Amniotic stem cell (primary cell): Measurements from ENCODE around the gene ZRANB3.

Source experiments
- DNase-seq: peaks from one replicate; lab custom pipeline; 2025; lab: John Stamatoyannopoulos, UW

ZRANB3 gene

DNA sequence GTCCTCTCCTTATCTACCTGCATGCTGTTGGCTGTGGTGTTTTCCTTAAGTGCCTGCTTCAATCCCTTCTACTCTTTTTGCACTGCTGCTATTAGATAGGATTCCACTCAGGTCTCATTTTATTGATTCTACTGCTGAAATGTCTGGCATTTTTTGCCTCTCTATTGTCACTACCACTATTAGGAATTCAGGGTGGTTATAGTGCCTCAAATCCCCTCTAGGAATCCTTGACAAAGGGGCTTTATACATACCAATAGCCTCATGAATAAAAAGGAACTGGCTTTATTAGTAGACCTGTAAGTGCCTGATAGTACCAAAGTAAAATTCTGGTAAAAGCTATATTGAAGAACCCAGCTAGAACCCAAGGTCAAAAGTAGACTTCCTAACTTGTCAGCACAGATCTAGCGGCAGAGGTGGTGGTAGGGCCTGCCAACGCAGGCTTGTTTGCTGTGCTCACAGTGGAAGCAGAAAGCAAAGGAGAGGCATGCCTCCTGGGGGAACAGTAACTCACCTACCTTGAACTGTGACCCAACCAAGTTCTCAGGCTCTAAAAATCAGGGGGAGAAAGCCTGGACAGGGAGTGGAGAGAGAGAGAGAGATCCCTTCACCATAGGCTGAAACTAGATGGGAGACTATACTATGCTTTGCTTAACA, 278.1 kb downstream of the ZRANB3 start:
- no peak for DNase-seq

DNA sequence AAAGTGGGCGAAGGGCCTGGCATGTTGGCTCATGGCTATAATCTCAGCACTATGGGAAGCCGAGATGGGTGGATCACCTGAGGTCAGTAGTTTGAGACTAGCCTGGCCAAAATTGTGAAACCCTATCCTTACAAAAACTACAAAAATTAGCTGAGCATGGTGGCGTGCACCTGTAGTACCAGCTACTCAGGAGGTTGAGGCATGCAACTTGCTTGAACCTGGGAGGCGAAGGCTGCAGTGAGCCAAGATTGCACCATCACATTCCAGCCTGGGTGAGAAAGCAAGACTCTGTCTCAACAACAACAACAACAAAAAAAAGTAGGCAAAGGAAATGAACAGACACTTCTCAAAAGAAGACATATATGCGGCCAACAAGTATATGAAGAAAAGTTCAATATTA, 282.4 kb downstream of the ZRANB3 start:
- DNase-seq = no peak

- no peak for DNase-seq
Measured at GRCh38 chr2:135246711-135247270, 284.2 kb downstream of the ZRANB3 start.

DNA sequence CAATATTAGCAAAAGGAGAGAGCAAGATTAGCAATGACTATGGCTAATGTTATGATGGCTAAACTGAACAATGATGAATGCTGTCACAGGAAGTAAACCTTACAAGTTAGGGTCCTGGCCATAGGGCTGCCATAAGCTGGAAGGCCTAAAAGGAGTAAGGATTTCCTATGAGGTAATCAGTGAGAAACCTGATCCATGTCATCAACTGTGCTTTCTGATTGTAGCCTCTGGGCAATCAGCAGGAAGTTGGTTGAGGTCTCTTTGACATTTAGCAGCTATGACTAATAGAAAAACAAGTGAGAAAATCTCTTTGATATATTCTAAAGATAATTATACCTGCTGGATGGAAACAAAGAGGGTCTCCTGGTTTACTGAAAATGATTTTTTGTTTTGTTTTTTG, 285.9 kb downstream of the ZRANB3 start:
- no peak for DNase-seq

DNA sequence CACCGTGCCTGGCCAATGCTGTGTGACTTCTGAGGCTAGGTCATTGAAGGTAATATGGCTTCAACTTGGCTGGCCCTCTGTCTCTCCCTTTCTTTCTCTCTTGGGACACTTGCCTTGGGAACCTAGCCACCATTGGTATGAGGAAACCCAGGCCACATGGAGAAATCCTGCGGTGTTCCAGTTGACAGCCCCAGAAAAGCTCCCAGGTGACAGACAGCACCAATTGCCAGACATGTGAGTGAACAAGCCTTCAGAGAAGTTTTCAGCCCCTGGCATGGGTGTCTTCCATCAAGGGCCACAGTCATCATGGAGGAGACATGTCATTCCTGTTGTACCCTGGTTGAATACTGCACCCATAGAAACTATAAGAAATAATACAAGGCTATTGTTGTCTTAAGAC, 292.4 kb downstream of the ZRANB3 start:
- DNase-seq = no peak

DNA sequence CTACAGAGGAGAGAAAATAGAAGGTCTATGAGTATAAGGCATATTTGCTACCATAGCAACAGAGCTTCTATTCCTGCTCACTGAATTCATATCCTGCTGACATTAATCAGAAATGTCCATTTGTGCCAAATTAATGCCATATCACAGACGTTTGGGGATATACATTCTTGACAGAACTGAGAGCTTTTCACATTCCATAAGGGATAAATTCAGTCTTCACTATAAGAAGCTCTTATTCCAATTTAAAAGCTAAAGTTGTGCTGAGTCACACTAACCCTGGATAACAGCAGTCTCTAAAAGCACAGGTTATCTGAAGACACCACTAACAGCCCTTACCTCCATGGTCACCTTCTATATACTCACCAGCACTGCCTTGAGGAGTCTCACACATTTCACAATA, 300.9 kb downstream of the ZRANB3 start:
- DNase-seq = no peak

DNA sequence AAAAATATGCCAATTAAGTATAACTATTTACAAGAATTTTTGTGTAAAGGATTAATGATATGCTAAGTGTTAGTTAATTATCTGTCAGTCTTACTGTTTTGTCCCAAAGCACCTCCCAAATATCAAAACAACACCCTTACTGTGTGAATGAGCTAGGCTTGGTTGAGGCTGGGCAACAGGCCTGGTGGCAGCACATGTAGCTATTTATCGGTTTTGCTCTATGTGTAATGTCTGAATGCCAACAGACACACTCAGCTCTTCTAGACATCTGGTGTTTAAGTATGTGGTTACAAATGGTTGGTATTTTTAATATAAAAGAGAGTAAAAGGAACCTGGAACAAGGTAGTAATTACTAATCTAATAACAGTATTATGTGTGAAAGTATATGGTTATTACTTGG, 303.6 kb downstream of the ZRANB3 start:
- no peak for DNase-seq

GRCh38 chr2:135226961-135227360, 304.1 kb downstream of the ZRANB3 start:
- no peak for DNase-seq

DNA sequence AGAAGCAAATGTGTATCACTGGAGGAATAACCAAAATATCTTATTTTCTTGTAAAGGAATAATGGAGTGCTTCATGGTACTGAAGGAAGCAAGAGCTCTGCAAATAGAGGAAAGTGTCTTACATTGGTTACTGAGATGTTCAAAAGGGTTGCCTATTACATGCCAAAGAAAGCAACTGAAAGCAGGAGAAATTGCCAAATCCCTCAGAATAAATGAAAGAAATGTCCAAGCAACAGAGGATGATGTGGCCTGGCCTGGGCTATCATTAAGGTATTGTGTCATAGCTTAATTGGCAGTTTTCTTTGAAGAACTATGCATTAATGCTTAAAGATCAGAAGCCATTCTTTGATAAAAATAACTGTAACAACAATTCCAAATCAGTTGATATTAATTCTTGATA, 305.2 kb downstream of the ZRANB3 start:
- no peak for DNase-seq

- DNase-seq = no peak
Measured at GRCh38 chr2:135219226-135219625, 311.8 kb downstream of the ZRANB3 start.

GRCh38 chr2:135218426-135218825, 312.6 kb downstream of the ZRANB3 start:
- no peak for DNase-seq

GRCh38 chr2:135212757-135213156, 318.3 kb downstream of the ZRANB3 start:
- DNase-seq = no peak

DNA sequence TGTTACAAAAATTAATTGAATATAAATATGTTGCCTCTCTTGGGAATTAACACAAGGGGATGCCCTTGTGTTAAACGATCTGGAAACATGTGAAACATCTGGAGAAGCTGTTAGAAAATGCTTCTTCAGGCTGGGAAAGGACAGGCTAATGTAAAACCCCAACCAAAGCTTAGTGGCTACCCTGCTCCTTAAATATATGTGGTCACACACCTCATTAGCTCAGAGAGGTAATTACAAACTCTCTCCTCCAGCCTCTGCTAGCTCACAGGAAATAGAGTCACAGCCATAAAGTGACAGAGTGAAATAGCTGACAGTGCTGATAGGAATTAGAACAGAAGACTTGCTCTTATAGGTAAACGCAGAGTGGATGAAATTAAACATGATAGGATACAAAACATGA, 323.0 kb downstream of the ZRANB3 start:
- DNase-seq = no peak

- no peak for DNase-seq
Measured at GRCh38 chr2:135203944-135204343, 327.1 kb downstream of the ZRANB3 start.

GRCh38 chr2:135202751-135203150, 328.3 kb downstream of the ZRANB3 start:
- no peak for DNase-seq

DNA sequence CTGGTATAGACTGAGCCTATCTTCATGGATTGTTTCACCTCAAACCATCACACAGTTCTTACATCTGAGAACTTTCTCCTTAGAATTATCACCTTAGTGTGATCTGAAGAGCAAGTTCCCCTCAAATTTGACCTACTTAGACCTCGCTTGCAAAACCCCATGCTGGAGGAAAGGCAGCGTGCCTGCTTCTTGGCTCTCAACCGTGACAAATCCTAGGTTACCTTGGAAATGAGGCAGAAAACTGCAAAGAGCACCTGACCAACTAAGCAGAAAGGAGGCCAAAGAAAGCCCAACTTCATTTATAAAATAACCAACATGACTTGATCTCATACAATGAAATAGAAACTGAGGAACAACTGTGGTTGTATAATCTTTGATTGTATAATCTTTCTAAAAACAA, 332.5 kb downstream of the ZRANB3 start:
- no peak for DNase-seq

- no peak for DNase-seq
Measured at GRCh38 chr2:135190799-135191198, 340.2 kb downstream of the ZRANB3 start.

DNA sequence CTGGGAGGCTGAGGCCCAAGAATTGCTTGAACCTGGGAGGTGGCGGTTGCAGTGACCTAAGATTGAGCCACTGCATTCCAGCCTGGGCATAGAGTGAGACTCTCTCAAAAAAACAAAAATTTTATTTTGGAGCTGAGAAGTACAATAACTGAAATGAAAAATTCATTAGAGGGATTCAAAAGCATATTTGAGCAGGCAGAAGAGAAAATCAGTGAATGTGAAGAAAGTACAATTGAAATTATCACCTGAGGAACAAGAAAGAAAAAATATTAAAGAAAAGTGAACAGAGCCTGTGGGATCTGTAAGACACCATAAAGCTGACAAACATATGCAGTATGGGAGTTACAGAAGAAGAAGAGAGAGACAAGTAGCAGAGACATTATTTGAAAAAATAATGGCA, 341.9 kb downstream of the ZRANB3 start:
- no peak for DNase-seq

- no peak for DNase-seq
Measured at GRCh38 chr2:135187270-135187669, 343.7 kb downstream of the ZRANB3 start.

DNA sequence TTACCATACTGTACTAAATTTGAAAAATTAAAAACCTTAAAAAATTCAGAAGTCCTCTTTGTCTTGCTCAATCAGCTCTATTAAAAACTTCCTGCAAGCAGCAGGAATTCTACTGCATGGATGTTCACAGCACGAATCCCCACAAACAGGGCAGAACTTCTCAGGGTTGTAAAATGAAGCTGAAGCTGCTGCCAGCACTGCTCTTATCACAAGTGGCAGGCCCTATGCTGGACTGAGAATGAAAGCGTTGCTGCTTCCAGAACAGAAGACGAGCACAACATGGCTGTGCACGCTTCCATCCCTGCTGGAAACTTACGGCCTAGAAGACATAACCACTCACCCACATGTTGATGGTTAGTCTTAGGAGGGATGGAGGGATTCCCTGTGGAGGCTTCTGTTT, 345.0 kb downstream of the ZRANB3 start:
- DNase-seq = no peak

- no peak for DNase-seq
Measured at GRCh38 chr2:135183822-135184221, 347.2 kb downstream of the ZRANB3 start.

- no peak for DNase-seq
Measured at GRCh38 chr2:135182601-135183000, 348.4 kb downstream of the ZRANB3 start.

DNA sequence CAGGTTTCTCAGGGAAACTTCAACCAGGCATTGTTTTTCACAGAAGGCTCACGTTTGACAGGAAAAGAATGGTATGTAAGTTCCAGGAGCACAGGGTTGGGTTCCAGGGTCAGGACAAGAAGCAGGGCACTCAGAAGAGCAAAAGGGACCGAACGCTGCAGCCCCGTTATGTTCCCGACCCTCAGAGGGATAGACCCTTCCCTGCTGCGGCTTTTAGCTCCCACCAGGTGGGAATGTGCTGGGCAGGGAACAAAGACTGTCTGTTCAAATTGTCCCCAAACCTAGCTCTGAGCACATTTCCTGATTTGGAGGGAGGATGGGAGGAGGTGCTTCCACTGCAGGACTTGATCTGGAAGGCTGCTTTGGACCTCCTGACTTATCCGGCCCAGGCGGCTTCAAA, 348.8 kb downstream of the ZRANB3 start:
- DNase-seq = no peak

- no peak for DNase-seq
Measured at GRCh38 chr2:135179689-135180088, 351.3 kb downstream of the ZRANB3 start.
